ENCODE results near the gene LOXHD1.

The LOXHD1 gene

GRCh38 chr18:46679846-46680598 lies 23.0 kb upstream of the LOXHD1 start:
- TF ChIP-seq CTCF (IDR thresholded peaks at IDR 0.05), result no peak

- no peak for TF ChIP-seq CTCF (IDR thresholded peaks at IDR 0.05)
Measured at GRCh38 chr18:46678785-46679399, 21.9 kb upstream of the LOXHD1 start.

GRCh38 chr18:46678041-46678440 lies 21.0 kb upstream of the LOXHD1 start:
- TF ChIP-seq CTCF (IDR thresholded peaks at IDR 0.05), result no peak

- no peak for TF ChIP-seq CTCF (IDR thresholded peaks at IDR 0.05)
Measured at GRCh38 chr18:46677611-46678010, 20.6 kb upstream of the LOXHD1 start.

- no peak for TF ChIP-seq CTCF (IDR thresholded peaks at IDR 0.05)
Measured at GRCh38 chr18:46676182-46676835, 19.3 kb upstream of the LOXHD1 start.

GRCh38 chr18:46675112-46675511 lies 18.1 kb upstream of the LOXHD1 start:
- no peak for TF ChIP-seq CTCF (IDR thresholded peaks at IDR 0.05)

- TF ChIP-seq CTCF (IDR thresholded peaks at IDR 0.05), result no peak
Measured at GRCh38 chr18:46672062-46672970, 15.3 kb upstream of the LOXHD1 start.
